NCI-H524 (cell line): ENCODE measurements around the gene SGF29.
"Not testable (repeated sequence)": the region's sequence is repeated elsewhere in the genome, so short reads cannot be mapped to it uniquely, and the experiment has no call there.

Source experiments
- DNase-seq, 2 experiments: peaks; one replicate each; lab custom pipeline; 2025; lab: John Stamatoyannopoulos, UW

The SGF29 gene

GRCh38 chr16:28596115-28596630 is 42.5 kb downstream of the SGF29 start:
- DNase-seq = no peak

GRCh38 chr16:28596840-28597691 is 43.3 kb downstream of the SGF29 start, which contains the start of gene SULT1A2:
TSS of gene SULT1A2 (minus strand) at chr16:28597050. CDS start at chr16:28595930, 1,120 bp downstream.
- no peak for DNase-seq

DNA sequence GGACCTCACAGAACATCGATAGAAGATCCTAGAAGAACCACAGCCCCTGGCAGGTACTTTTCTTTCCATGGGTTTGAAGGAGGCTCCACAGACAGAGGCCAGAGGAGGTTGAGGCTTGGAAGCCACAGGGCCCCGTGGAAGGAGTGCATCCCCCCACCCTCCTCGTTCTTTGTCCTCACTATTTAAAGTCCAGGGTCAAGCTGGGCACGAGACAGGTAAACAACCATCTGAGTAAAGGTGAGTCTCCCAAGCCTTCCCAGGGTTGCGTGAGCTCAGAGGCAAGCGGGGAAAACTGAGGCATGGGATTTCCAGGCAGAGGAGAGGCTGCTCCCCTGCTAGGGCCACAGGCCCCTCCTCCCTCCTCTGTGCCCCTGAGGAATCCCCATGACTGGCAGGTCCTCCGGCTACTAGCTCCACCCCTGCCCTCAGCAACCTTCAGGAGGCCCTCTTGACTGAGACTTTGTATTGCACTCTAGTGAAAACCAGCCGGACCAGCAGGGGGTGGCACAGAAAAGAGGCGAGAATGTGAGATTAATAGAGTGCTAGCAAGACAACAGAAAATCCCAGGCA is 44.1 kb downstream of the SGF29 start:
- no peak for DNase-seq

GRCh38 chr16:28599377-28600285 is 45.9 kb downstream of the SGF29 start:
- DNase-seq = not testable (repeated sequence)

- DNase-seq = not testable (repeated sequence)
These were observed 47.2 kb downstream of the SGF29 start for GRCh38 chr16:28600965-28601364.

DNA sequence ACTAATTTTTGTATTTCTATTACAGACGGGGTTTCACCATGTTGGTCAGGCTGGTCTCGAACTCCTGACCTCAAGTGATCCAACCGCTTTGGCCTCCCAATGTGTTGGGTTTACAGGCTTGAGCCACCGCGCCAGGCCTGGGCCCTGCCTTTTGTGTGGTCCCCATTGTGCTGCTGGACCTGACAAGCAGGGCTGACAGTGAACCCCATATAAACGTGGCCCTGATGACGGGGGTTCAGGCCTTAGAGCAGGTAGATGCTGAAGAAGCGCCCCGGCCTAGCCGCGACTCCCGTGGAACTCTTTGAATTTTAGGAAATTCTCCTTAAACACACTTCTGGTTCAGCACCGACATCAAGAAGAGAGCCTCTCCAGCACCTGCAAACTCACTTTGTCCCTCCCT is 47.9 kb downstream of the SGF29 start:
- DNase-seq = not testable (repeated sequence)

- not testable (repeated sequence) for DNase-seq
These were observed 48.3 kb downstream of the SGF29 start for GRCh38 chr16:28602062-28602461.

- no peak for DNase-seq
These were observed 48.8 kb downstream of the SGF29 start for GRCh38 chr16:28602529-28602928.

DNA sequence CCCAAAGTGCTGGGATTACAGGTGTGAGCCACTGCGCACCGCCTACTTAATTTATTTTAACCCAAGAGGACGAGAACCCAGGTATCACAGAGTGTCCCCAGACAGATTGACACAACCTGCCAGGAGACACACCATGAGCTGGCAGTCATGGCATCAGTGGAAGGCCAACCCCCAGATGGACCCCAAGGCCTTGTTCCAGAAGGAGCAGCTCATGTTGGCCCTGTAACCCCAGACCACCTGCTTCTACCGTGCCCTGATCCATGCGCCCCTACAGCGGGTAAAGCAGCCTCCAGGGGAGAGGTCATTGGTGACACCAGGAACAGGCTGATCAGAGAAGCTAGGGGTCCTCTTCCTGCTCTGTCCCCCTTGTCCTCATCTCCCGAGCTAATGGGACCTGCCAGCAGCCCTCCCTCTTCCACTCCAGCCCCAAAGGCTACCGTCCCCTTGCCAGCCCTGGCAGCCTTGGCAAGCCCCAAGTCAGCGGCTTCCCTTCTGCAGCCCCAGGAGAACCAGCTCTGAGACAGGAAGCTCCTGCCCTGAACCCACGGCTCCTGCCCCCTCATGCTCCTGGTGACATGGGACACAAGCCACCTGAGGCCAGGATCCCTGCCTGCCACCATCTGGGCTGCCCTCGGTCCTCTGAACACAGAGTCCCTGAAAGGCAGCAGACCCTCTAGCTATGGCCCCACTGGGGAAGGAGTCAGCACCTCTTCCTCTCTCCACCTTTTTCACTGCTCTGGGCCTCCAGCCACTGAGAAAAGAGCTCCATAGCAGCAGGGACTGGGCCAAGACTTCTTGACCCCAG is 49.9 kb downstream of the SGF29 start:
- no peak for DNase-seq

DNA sequence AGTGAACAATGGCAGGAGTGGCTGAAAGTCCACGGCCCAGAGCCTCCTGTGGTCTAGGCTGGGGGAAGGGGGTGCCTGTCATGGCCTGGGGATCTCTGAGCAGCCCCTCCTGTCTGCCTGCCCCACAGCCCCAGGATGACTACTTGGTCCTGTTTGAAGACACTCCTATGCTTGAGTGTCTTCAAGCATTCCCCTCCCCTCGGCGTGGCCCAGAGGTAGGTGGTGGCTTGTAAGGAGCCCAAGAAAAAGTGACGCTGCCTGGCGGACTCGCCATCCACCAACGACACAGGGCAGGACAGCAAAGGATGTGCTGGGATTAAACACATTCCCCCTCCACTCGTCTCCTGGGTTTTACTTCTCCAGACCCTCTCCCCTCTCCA is 50.5 kb downstream of the SGF29 start:
- DNase-seq = no peak

DNA sequence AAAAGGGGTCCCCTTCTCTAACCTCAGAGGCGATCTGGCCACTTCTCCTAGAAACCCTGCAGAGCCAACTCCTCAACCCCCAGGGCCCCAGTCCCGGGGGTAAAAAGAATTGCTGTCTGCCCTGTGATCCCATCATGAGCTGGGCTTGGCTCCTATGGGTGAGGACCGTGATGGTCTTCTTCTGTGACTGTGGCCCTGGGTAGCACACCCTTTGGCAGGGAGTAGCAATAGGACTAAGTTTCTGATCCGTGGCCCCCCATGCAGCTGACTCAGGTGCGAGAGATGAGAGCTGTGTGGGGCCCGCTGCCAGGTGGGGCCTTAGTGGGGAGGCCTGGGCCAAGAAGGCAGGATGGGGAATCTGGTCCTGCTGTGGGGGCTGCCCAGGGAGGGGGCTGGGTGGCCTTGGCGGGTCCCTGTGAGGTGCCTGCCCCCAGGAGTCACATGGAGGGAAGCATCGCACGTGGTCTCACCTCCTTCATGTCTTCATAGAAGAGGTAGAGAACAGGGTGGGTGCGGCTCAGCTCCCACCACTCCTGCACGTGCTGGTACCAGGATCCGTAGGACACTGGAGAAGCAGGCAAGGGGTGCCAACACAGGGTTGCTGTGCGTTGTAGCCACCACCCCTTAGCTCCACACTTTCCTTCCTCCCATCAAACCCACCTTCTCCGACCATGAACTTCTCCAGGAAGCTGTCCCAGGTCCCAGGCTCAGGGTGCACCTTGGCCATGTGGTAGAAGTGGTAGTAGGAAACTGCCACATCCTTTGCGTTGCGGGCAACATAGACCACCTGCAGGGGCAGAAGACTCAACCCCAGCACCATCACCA is 52.8 kb downstream of the SGF29 start:
- no peak for DNase-seq

DNA sequence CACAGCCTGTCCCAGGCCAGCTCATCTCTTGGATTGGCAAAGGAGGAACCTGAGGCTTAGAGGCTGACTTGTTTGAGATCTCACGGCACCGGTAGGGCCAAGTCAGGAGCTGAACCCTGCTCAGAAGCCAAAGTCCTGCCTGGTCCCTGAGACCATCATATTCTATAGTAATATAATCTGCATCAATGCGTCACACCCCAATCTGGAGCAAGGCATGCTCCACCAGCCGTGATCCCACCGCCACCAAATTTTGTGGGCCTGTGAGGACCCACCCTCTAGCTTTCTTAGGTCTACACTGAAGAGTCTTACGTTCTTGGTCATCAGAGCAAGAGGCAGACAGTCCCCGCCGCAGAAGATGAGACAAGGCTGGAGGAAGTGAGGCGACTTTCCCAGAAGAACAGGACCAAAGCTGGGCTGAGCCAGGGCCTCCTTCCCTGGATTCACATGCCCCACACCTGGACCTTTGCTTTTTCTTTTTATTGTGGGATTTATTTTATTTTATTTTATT is 53.5 kb downstream of the SGF29 start:
- no peak for DNase-seq

- DNase-seq = not testable (repeated sequence)
These were observed 54.2 kb downstream of the SGF29 start for GRCh38 chr16:28607681-28608495.

DNA sequence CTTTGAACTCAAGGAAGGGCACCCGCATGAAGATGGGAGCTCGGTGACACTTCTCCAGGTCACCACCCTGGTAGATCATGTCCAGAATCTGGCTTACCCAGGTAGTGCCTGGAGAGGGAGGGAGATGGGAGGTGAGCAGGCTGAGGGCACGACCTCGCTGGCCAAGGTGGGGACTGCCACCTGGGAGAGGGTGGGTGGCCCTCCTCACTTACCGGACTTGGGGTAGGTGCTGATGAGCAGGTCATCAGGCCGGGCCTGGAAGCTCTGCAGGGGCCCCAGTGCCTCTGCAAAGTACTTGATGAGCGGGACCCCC is 54.7 kb downstream of the SGF29 start:
- not testable (repeated sequence) for DNase-seq

- DNase-seq = not testable (repeated sequence)
These were observed 55.3 kb downstream of the SGF29 start for GRCh38 chr16:28608867-28609596.

DNA sequence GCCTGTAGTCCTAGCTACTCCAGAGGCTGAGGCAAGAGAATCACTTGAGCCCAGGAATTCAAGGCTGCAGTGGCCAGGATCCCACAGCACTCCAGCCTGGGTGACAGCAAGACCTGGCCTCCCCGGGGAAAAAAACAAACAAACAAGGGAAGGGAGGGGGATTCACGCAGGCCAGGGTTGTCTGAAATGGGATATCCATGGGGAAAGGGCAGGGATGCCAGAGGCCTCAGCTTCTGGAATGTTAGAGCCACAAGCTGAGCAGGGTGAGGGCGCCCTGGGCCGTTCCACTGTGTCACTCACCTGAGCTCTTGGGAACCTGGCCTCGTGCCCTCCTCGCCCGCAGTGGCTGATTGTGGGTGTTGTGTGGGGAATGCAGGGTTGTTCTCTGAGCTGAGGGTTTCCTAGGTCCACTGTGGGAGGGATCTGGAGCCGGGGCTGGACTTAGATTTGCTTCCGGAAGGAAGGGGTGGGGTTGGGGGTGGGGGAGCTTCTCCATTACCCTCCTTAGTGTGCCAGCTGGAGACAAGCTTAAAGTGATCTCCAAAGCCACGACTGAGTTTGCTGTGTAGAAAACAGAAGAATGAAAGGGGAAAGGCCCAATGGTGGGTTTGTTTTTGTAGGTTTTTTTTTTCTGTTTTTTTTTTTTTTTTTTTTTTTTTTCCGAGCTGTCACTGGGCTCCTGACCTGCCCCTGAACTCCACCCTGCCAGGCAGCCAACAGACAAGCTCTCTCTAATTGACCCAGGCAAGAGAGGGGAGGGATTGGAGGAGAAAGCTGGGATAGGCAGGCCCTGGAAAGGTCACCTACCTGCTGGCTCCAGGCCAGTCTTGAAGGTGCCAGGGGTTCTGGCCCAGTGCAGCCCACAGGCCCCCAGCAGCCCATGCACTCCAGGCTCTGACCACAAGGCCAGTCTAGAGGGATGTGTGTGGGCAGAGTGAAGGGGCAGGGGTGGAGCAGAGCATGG is 56.2 kb downstream of the SGF29 start, which contains the start of gene SULT1A1:
TSS of gene SULT1A1 (minus strand) at position 414 of the 964 bp plus-strand sequence. CDS start 1,189 bp downstream, outside the sequence.
- DNase-seq = no peak

DNA sequence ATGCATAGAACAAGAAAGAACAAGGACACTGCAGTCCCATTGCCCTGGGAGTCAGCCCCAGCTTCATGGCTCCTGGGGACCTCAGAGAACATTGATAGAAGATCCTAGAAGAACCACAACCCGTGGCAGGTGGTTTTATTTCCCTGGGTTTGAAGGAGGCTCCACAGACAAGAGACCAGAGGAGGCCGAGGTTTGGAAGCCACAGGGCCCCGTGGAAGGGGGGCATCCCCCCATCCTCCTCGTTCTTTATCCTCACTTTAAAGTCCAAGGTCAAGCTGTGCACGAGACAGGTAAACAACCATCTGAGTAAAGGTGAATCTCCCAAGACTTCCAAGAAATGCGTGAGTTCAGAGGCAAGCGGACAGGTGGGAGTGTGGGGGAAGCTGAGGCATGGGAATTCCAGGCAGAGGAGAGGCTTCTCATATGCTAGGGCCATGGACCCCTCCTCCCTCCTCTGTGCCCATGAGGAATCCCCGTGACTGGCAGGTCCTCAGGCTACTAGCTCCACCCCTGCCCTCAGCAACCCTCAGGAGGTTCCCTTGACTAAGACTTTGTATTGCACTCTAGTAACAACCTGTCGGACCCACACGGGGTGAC is 57.0 kb downstream of the SGF29 start:
- DNase-seq = no peak
